Endothelial cell of umbilical vein (primary cell): ENCODE measurements around the gene PAX8. TPM values are rescaled to one million over a fixed set of nuclear protein-coding genes. Genes with fewer than 3 reads are reported as not detected.

ENCODE experiments used
- BruUV-seq: library from RNA; stranded (reverse); fragments of 400-500 nt; replicated peaks from 2 replicates; lab custom pipeline; 2021; lab: Mats Ljungman, UMichigan
- CTCF ChIA-PET: fragments of 300-600, 350-600 bp; sonication (Branson Sonifier 250); formaldehyde crosslinking; loops from one replicate; lab custom pipeline; 2021; ENCODE audit warnings: antibody characterized with exemption, inconsistent platforms; lab: Charles Lee
- POLR2A ChIA-PET: fragments of 300-600, 350-600 bp; sonication (Branson Sonifier 250); formaldehyde crosslinking; loops from one replicate; lab custom pipeline; 2021; ENCODE audit warnings: antibody characterized with exemption, inconsistent platforms; lab: Charles Lee
- DNase-seq: peaks from one replicate; pipeline ENCODE4 v3.0.0-alpha.2; 2011; ENCODE audit warnings: low read depth, low spot score
- FAIRE-seq: peaks from 2 replicates; lab custom pipeline; 2011; peaks lifted over from hg19 to GRCh38; lab: Jason Lieb, UNC
- H2AFZ ChIP-seq: 2 replicates; pipeline ENCODE4 v1.6.0; 2012; ENCODE audit warnings: low read depth, low read length, control low read depth, inconsistent platforms
- H3K27ac ChIP-seq: 2 replicates; pipeline ENCODE4 v1.5.1; 2011; ENCODE audit warnings: low read depth, mild to moderate bottlenecking, control low read depth, low read length, moderate library complexity; ENCODE audit not compliant: insufficient read depth
- H3K27me3 ChIP-seq, 2 experiments: 2 replicates each; pipeline versions ENCODE4 v1.6.0 to v1.6.1; 2011; ENCODE audit warnings: low read length in 2 of 2, mixed read lengths in 1 of 2; ENCODE audit not compliant: control insufficient read depth in 2 of 2, insufficient read depth in 2 of 2
- H3K36me3 ChIP-seq, 2 experiments: 2 replicates in 1 of 2; 3 replicates in 1 of 2; pipeline ENCODE4 v1.5.1; 2011; ENCODE audit warnings: low read length in 2 of 2, mild to moderate bottlenecking in 1 of 2, moderate library complexity in 1 of 2; ENCODE audit not compliant: control insufficient read depth in 2 of 2, insufficient read depth in 2 of 2; ENCODE audit errors: extremely low read depth in 1 of 2
- H3K4me1 ChIP-seq: 3 replicates; pipeline ENCODE4 v1.5.1; 2011; ENCODE audit warnings: mild to moderate bottlenecking, low read length; ENCODE audit not compliant: control insufficient read depth, insufficient read depth; ENCODE audit errors: extremely low read depth
- H3K4me2 ChIP-seq: 2 replicates; pipeline ENCODE4 v1.6.1; 2011; ENCODE audit warnings: low read length, control low read depth, mixed read lengths; ENCODE audit not compliant: insufficient read depth
- H3K4me3 ChIP-seq, 3 experiments: fragments of 200-600 bp in 1 of 3; sonication (generic), shearing (Covaris generic) in 1 of 3; replicated peaks in 1 of 3; 2 replicates each; pipeline ENCODE4 v1.5.1; 2011 to 2016; ENCODE audit warnings: control low read depth in 3 of 3, low read length in 3 of 3, mild to moderate bottlenecking in 2 of 3, inconsistent platforms in 1 of 3, low read depth in 1 of 3, moderate library complexity in 1 of 3; ENCODE audit not compliant: insufficient read depth in 1 of 3
- H3K79me2 ChIP-seq: 2 replicates; pipeline ENCODE4 v1.6.0; 2012; ENCODE audit warnings: low read length, inconsistent platforms; ENCODE audit not compliant: control insufficient read depth, insufficient read depth
- H3K9ac ChIP-seq: replicated peaks from 2 replicates; pipeline ENCODE3; 2011; ENCODE audit warnings: low read length, control low read depth; ENCODE audit not compliant: insufficient read depth; ENCODE audit errors: extremely low read depth
- H3K9me1 ChIP-seq: replicated peaks from 3 replicates; pipeline ENCODE4 v1.6.0; 2011; ENCODE audit warnings: mild to moderate bottlenecking, low read length; ENCODE audit not compliant: control insufficient read depth, insufficient read depth; ENCODE audit errors: extremely low read depth
- H3K9me3 ChIP-seq: replicated peaks from 2 replicates; pipeline ENCODE4 v1.5.1; 2012; ENCODE audit warnings: low read length, inconsistent platforms; ENCODE audit not compliant: control insufficient read depth, insufficient read depth
- H4K20me1 ChIP-seq: replicated peaks from 2 replicates; pipeline ENCODE3; 2011; ENCODE audit warnings: mild to moderate bottlenecking, low read length; ENCODE audit not compliant: control insufficient read depth, insufficient read depth; ENCODE audit errors: extremely low read depth
- CTCF ChIP-seq, 2 donors: IDR thresholded peaks; 1 replicate in 1 of 2; 2 replicates in 1 of 2; pipeline ENCODE4 v1.5.1; 2011; ENCODE audit warnings: low read length in 2 of 2, mild to moderate bottlenecking in 2 of 2, moderate library complexity in 2 of 2, control low read depth in 1 of 2, inconsistent platforms in 1 of 2, low read depth in 1 of 2; ENCODE audit not compliant: insufficient read depth in 1 of 2; ENCODE audit errors: extremely low read depth in 1 of 2
- EZH2 ChIP-seq: IDR thresholded peaks from 2 replicates; pipeline ENCODE4 v1.6.1; 2012; ENCODE audit warnings: borderline replicate concordance, low read depth, mild to moderate bottlenecking, moderate library complexity, low read length, inconsistent platforms; ENCODE audit not compliant: severe bottlenecking
- GATA2 ChIP-seq: IDR thresholded peaks from 2 replicates; pipeline ENCODE4 v1.7.0; 2011; ENCODE audit warnings: low read depth, mild to moderate bottlenecking, moderate library complexity, mixed read lengths, low read length; ENCODE audit not compliant: insufficient read length, insufficient read depth
- JUN ChIP-seq: IDR thresholded peaks from 2 replicates; pipeline ENCODE4 v1.6.1; 2011; ENCODE audit warnings: borderline replicate concordance, low read depth; ENCODE audit not compliant: insufficient read length, insufficient read depth
- MYC ChIP-seq: IDR thresholded peaks from one replicate; pipeline ENCODE4 v1.6.1; 2011; ENCODE audit warnings: mild to moderate bottlenecking, low read depth, low read length
- POLR2AphosphoS5 ChIP-seq: IDR thresholded peaks from 2 replicates; pipeline ENCODE4 v1.6.1; 2012; ENCODE audit warnings: low read depth, mild to moderate bottlenecking, control low read depth, low read length, moderate library complexity; ENCODE audit not compliant: insufficient read depth
- dilution Hi-C: fragments of 300-500 bp; cut with MboI; formaldehyde crosslinking; loops from one replicate; pipeline ENCODE4 v1.15.0; 2019; ENCODE audit warnings: low sequenced_read_pairs; ENCODE audit not compliant: extremely low pct_ligation_motif_present
- intact Hi-C: fragments of 100-400 bp; cut with micrococcal nuclease; formaldehyde crosslinking; loops from one replicate; pipeline ENCODE4 v1.10.0; 2022
- polyA plus RNA-seq, 4 experiments: library from polyadenylated mRNA; depleted of rRNA in 3 of 4; stranded (reverse) in 3 of 4; unstranded in 1 of 4; fragments of >200 nt; gene quantifications; 2 replicates each; pipeline versions ENCODE4 v1.2.1 to v1.2.3, GENCODE V29; 2011 to 2012; ENCODE audit warnings: missing spikeins in 1 of 4
- total RNA-seq: library from RNA; stranded (reverse); gene quantifications from 2 replicates; pipeline ENCODE4 v1.2.3, GENCODE V29; 2021

PAX8 gene
- total and polyA plus RNA-seq, 2 donors (not counting 3 experiments of a cell fraction or from before 2014, with no cell fraction given): 0.22 to 0.62 TPM

GRCh38 chr2:113227290-113227689 lies 51.4 kb downstream of the PAX8 start:
- Histone ChIP-seq H3K27me3 (peaks cover 0 to 5% of the 10 kb centered on the region in 2 experiments), H3K27ac (no peak overlapping the region), H3K9me1 (no peaks in the 10 kb centered on the region), H3K36me3 (no peaks in the 10 kb centered on the region), H3K4me1 (no peaks in the 10 kb centered on the region), H3K9ac (no peak overlapping the region), H4K20me1 (no peaks in the 10 kb centered on the region), H3K4me3 (no peak overlapping the region), H3K4me2 (no peak overlapping the region), H3K9me3 (no peaks in the 10 kb centered on the region), H2AFZ (no peak overlapping the region), H3K79me2 (no peaks in the 10 kb centered on the region)
- no TSS peak for BruUV-seq
- DNase-seq: no peak
- FAIRE-seq: no peak
- POLR2A ChIA-PET: no interaction called here
- dilution Hi-C loops: no loop called here
- CTCF ChIA-PET: interaction anchor here (1.3 to 2.0 kb wide), 2 partner anchors 21 to 23 kb away, joined by 4 to 5 read pairs; no protein-coding TSS in a partner anchor
- TF ChIP-seq GATA2 (no peak), JUN (no peak), EZH2 (no peak), CTCF (IDR thresholded peaks at IDR 0.05; ENCODE audit: extremely low read depth in 1 of 2, insufficient read depth in 1 of 2, low read depth in 1 of 2, low read length in 2 of 2) (no peak), MYC (no peak), POLR2AphosphoS5 (no peak)
- intact Hi-C loops: no loop called here
